Measurements from ENCODE around the gene B4GALNT3. TPM values are rescaled to one million over a fixed set of nuclear protein-coding genes. Genes with fewer than 3 reads are reported as not detected.
A peak's percentile ranks its signal among the peaks of the same experiment; 100 is the strongest.

Gene B4GALNT3
- total and polyA plus RNA-seq, 2 of the 13 experiments (the other 11 are each of a cell fraction or from before 2014, with no cell fraction given), result 3.2 to 4.4 TPM

DNA sequence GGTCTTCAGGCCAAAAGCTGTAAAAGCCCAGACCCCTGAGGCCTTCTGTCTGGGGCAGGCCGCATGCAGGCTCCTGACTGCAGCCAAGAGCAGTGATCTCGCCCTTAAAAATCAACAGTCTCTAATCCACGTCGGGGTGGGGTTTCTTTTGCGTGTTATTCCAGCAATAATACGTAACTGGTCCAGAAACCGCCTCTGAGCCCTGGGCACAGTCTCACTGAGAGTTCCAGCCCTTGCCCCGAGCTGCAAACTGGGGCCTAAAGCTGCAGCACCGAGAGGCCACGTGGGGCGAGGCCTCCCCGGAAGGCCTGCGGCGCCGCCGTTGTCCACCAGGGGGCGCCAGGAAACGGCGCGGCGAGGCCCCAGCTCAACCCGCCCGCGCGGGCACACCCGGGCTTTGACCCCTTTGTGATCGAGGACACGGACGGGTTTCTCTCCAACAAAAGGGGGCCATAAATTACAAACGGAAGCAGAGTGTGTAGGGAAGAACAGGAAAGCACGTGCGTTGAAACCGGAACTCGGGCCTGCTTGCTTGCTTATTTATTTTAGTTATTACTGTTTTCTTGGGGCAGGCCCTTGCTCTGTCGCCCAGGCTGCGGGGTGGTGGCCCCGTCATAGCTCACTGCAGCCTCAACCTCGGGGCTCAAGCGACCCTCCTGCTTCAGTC lies 116.3 kb downstream of the B4GALNT3 start (continued):
- TF ChIP-seq, protein P1, sequence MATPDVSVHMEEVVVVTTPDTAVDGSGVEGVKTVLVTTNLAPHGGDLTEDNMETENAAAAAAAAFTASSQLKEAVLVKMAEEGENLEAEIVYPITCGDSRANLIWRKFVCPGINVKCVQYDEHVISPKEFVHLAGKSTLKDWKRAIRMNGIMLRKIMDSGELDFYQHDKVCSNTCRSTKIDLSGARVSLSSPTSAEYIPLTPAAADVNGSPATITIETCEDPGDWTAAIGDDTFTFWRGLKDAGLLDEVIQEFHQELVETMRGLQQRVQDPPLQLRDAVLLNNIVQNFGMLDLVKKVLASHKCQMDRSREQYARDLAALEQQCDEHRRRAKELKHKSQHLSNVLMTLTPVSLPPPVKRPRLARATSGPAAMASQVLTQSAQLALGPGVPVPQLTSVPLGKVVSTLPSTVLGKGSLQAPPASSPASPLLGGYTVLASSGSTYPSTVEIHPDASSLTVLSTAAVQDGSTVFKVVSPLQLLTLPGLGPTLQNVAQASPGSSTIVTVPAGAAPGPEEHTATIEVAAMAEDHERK (CRISPR knock-in tag; IDR thresholded peaks at IDR 0.05; ENCODE audit: low read depth), result peak; percentile 16; the same call in 1 of the 2 replicates
- peak; percentile 21; the same call in 1 of the 2 replicates for TF ChIP-seq ETV6 (CRISPR knock-in tag; conservative IDR thresholded peaks at IDR 0.05)
- peak; percentile 93; the same call in 1 of the 2 replicates for TF ChIP-seq ARID2 (CRISPR knock-in tag; IDR thresholded peaks at IDR 0.05; ENCODE audit: borderline replicate concordance)
- TF ChIP-seq SMC3 (IDR thresholded peaks at IDR 0.05; ENCODE audit: low read length), result peak; percentile 39; the same call in 1 of the 2 replicates
- TF ChIP-seq CBX1 (IDR thresholded peaks at IDR 0.05; ENCODE audit: low read depth), result peak; percentile 37
- TF ChIP-seq CTCF (CRISPR knock-in tag; IDR thresholded peaks at IDR 0.05), result peak; percentile 93
- TF ChIP-seq SRF (IDR thresholded peaks at IDR 0.05; ENCODE audit: low read depth, low read length), result no peak
- TF ChIP-seq ZNF143 (CRISPR knock-in tag; IDR thresholded peaks at IDR 0.05), result no peak
- TF ChIP-seq HIVEP1 (CRISPR knock-in tag; IDR thresholded peaks at IDR 0.05), result peak; percentile 81
- TF ChIP-seq PHB2 (IDR thresholded peaks at IDR 0.05; ENCODE audit: partially characterized antibody), result no peak
- no peak for TF ChIP-seq KLF12 (CRISPR knock-in tag; IDR thresholded peaks at IDR 0.05; ENCODE audit: borderline replicate concordance)
- TF ChIP-seq ZNF317 (CRISPR knock-in tag; IDR thresholded peaks at IDR 0.05), result peak; percentile 75
- peak; percentile 56 for TF ChIP-seq HNRNPLL (IDR thresholded peaks at IDR 0.05; ENCODE audit: low read depth, low read length, poor library complexity, severe bottlenecking)
- TF ChIP-seq WIZ (CRISPR knock-in tag; IDR thresholded peaks at IDR 0.05), result no peak
- TF ChIP-seq BCLAF1 (IDR thresholded peaks at IDR 0.05), result no peak
- TF ChIP-seq ZNF326 (CRISPR knock-in tag; IDR thresholded peaks at IDR 0.05; ENCODE audit: borderline replicate concordance), result no peak
- TF ChIP-seq ZNF30 (CRISPR knock-in tag; IDR thresholded peaks at IDR 0.05), result no peak
- TF ChIP-seq ZNF546 (CRISPR knock-in tag; conservative IDR thresholded peaks at IDR 0.05), result peak; percentile 88
- TF ChIP-seq ZFP36 (IDR thresholded peaks at IDR 0.05; ENCODE audit: borderline replicate concordance, low read depth, low read length, partially characterized antibody), result no peak
- no peak for TF ChIP-seq HMGA1 (CRISPR knock-in tag; conservative IDR thresholded peaks at IDR 0.05)
- TF ChIP-seq ISX (CRISPR knock-in tag; conservative IDR thresholded peaks at IDR 0.05), result no peak
- peak; percentile 65; the same call in 1 of the 2 replicates for TF ChIP-seq GATA4 (IDR thresholded peaks at IDR 0.05; ENCODE audit: borderline replicate concordance, low read depth)
- no peak for TF ChIP-seq NFYC (CRISPR knock-in tag; IDR thresholded peaks at IDR 0.05)
- TF ChIP-seq, protein P2, sequence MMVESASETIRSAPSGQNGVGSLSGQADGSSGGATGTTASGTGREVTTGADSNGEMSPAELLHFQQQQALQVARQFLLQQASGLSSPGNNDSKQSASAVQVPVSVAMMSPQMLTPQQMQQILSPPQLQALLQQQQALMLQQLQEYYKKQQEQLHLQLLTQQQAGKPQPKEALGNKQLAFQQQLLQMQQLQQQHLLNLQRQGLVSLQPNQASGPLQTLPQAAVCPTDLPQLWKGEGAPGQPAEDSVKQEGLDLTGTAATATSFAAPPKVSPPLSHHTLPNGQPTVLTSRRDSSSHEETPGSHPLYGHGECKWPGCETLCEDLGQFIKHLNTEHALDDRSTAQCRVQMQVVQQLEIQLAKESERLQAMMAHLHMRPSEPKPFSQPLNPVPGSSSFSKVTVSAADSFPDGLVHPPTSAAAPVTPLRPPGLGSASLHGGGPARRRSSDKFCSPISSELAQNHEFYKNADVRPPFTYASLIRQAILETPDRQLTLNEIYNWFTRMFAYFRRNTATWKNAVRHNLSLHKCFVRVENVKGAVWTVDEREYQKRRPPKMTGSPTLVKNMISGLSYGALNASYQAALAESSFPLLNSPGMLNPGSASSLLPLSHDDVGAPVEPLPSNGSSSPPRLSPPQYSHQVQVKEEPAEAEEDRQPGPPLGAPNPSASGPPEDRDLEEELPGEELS (CRISPR knock-in tag; IDR thresholded peaks at IDR 0.05), result peak; percentile 86
